MM.1S (cell line): ENCODE results near the gene MYH15.

Source experiments
- DNase-seq: peaks from one replicate; pipeline ENCODE4 v3.0.0-alpha.2; 2015
- H2AFZ ChIP-seq: fragments of 300-600 bp; sonication (generic); 2 replicates; pipeline ENCODE4 v1.6.0; 2016; ENCODE audit warnings: antibody characterized with exemption, low read length
- H3F3A ChIP-seq: fragments of 300-600 bp; sonication (generic); 2 replicates; pipeline ENCODE4 v1.6.1; 2016; ENCODE audit warnings: mild to moderate bottlenecking, antibody characterized with exemption, low read length, moderate library complexity, mixed read lengths; ENCODE audit not compliant: insufficient read depth
- H3K27ac ChIP-seq: fragments of 300-600 bp; sonication (generic); 2 replicates; pipeline ENCODE4 v1.5.1; 2016; ENCODE audit warnings: mild to moderate bottlenecking, low read length
- H3K27me3 ChIP-seq: fragments of 300-600 bp; sonication (generic); replicated peaks from 2 replicates; pipeline ENCODE4 v1.6.0; 2016; ENCODE audit warnings: low read length; ENCODE audit not compliant: insufficient read depth
- H3K36me3 ChIP-seq: fragments of 300-600 bp; sonication (generic); replicated peaks from 2 replicates; pipeline ENCODE4 v1.6.1; 2016; ENCODE audit warnings: mild to moderate bottlenecking, low read length, mixed read lengths; ENCODE audit not compliant: insufficient read depth
- H3K4me1 ChIP-seq: fragments of 300-600 bp; sonication (generic); 2 replicates; pipeline ENCODE4 v1.6.1; 2016; ENCODE audit warnings: low read length, mixed read lengths
- H3K4me2 ChIP-seq: fragments of 300-600 bp; sonication (generic); 2 replicates; pipeline ENCODE4 v1.6.0; 2016; ENCODE audit warnings: low read depth, low read length
- H3K4me3 ChIP-seq: fragments of 300-600 bp; sonication (generic); 2 replicates; pipeline ENCODE4 v1.5.1; 2016; ENCODE audit warnings: low read length, mixed read lengths
- H3K79me2 ChIP-seq: fragments of 300-600 bp; sonication (generic); 2 replicates; pipeline ENCODE4 v1.6.1; 2016; ENCODE audit warnings: mixed run types, low read length, mixed read lengths
- H3K9ac ChIP-seq: fragments of 300-600 bp; sonication (generic); 2 replicates; pipeline ENCODE4 v1.6.1; 2016; ENCODE audit warnings: low read length, mixed read lengths
- H3K9me2 ChIP-seq: fragments of 300-600 bp; sonication (generic); replicated peaks from 2 replicates; pipeline ENCODE4 v1.6.1; 2016; ENCODE audit warnings: mild to moderate bottlenecking, low read length, mixed read lengths; ENCODE audit not compliant: insufficient read depth
- H3K9me3 ChIP-seq: fragments of 300-600 bp; sonication (generic); replicated peaks from 2 replicates; pipeline ENCODE4 v1.6.1; 2016; ENCODE audit warnings: mild to moderate bottlenecking, low read length, mixed read lengths; ENCODE audit not compliant: insufficient read depth
- H4K20me1 ChIP-seq: fragments of 300-600 bp; sonication (generic); 2 replicates; pipeline ENCODE4 v1.6.1; 2016; ENCODE audit warnings: mild to moderate bottlenecking, low read length, moderate library complexity, mixed read lengths; ENCODE audit not compliant: insufficient read depth
- CTCF ChIP-seq: fragments of 300-600 bp; sonication (generic); IDR thresholded peaks from 2 replicates; pipeline ENCODE4 v1.5.1; 2016; ENCODE audit warnings: antibody characterized with exemption, low read length, mixed read lengths
- EZH2 ChIP-seq: fragments of 300-600 bp; sonication (generic); optimal IDR thresholded peaks from 2 replicates; pipeline ENCODE3; 2017; ENCODE audit warnings: low read depth, mild to moderate bottlenecking, antibody characterized with exemption, low read length, mixed read lengths
- EZH2phosphoT487 ChIP-seq: fragments of 300-600 bp; sonication (generic); IDR thresholded peaks from 2 replicates; pipeline ENCODE4 v1.6.1; 2018; ENCODE audit warnings: antibody characterized with exemption, low read length

The MYH15 gene

GRCh38 chr3:108548304-108548703, 37.9 kb upstream of the MYH15 start:
- Histone ChIP-seq H3F3A (no peaks in the 10 kb centered on the region), H3K27ac (no peak overlapping the region), H2AFZ (no peak overlapping the region), H3K4me3 (no peak overlapping the region), H3K4me2 (no peak overlapping the region), H4K20me1 (no peaks in the 10 kb centered on the region), H3K36me3 (peaks cover 2% of the 10 kb centered on the region; the same call in 1 of the 2 replicates), H3K9ac (no peak overlapping the region), H3K9me2 (no peaks in the 10 kb centered on the region), H3K27me3 (no peaks in the 10 kb centered on the region), H3K79me2 (no peaks in the 10 kb centered on the region), H3K9me3 (no peaks in the 10 kb centered on the region), H3K4me1 (no peaks in the 10 kb centered on the region)
- no peak for TF ChIP-seq EZH2
- no peak for DNase-seq

- Histone ChIP-seq H3K4me3 (no peak overlapping the region), H4K20me1 (no peaks in the 10 kb centered on the region), H3K4me2 (peak overlapping the region; percentile 18; the same call in 1 of the 2 replicates), H3K9me3 (no peaks in the 10 kb centered on the region), H3K27ac (no peak overlapping the region), H3F3A (no peaks in the 10 kb centered on the region), H2AFZ (no peak overlapping the region), H3K27me3 (no peaks in the 10 kb centered on the region), H3K9me2 (no peaks in the 10 kb centered on the region), H3K79me2 (no peaks in the 10 kb centered on the region), H3K4me1 (no peaks in the 10 kb centered on the region), H3K9ac (no peak overlapping the region), H3K36me3 (peaks cover 2% of the 10 kb centered on the region; the same call in 1 of the 2 replicates)
- TF ChIP-seq EZH2phosphoT487 (no peak), EZH2 (no peak), CTCF (no peak)
- DNase-seq, result peak; percentile 14
These were observed 36.3 kb upstream of the MYH15 start for GRCh38 chr3:108546692-108547091.

- H3F3A ChIP-seq, result no peaks in the 10 kb centered on the region
- H4K20me1 ChIP-seq, result no peaks in the 10 kb centered on the region
- no peaks in the 10 kb centered on the region for H3K9me3 ChIP-seq
- H3K27me3 ChIP-seq, result no peaks in the 10 kb centered on the region
- no peak overlapping the region for H3K9ac ChIP-seq
- peaks cover 2% of the 10 kb centered on the region; the same call in 1 of the 2 replicates for H3K36me3 ChIP-seq
- H2AFZ ChIP-seq, result no peak overlapping the region; the same call in 1 of the 2 replicates
- H3K9me2 ChIP-seq, result no peaks in the 10 kb centered on the region
- no peaks in the 10 kb centered on the region for H3K4me1 ChIP-seq
- DNase-seq, result no peak
- H3K4me2 ChIP-seq, result peak overlapping the region; percentile 18; the same call in 1 of the 2 replicates
- no peaks in the 10 kb centered on the region for H3K79me2 ChIP-seq
- no peak overlapping the region for H3K4me3 ChIP-seq
- TF ChIP-seq CTCF, result no peak
- no peak for TF ChIP-seq EZH2phosphoT487
- no peak for TF ChIP-seq EZH2
- no peak overlapping the region for H3K27ac ChIP-seq
These were observed 35.9 kb upstream of the MYH15 start for GRCh38 chr3:108546247-108546646.

GRCh38 chr3:108538083-108538482, 27.7 kb upstream of the MYH15 start:
- Histone ChIP-seq H3K79me2 (no peaks in the 10 kb centered on the region), H3K9me2 (no peaks in the 10 kb centered on the region), H3K4me2 (no peak overlapping the region), H3F3A (no peaks in the 10 kb centered on the region), H3K9me3 (no peaks in the 10 kb centered on the region), H3K9ac (no peak overlapping the region), H4K20me1 (no peaks in the 10 kb centered on the region), H3K36me3 (no peaks in the 10 kb centered on the region), H3K4me1 (no peaks in the 10 kb centered on the region), H3K27ac (no peak overlapping the region), H3K4me3 (no peak overlapping the region), H3K27me3 (no peaks in the 10 kb centered on the region), H2AFZ (no peak overlapping the region)
- no peak for TF ChIP-seq EZH2
- TF ChIP-seq EZH2phosphoT487, result no peak
- TF ChIP-seq CTCF, result no peak
- no peak for DNase-seq
